OCI-LY3 (cell line): Measurements from ENCODE around the gene CRABP1.

ENCODE experiments used
- CTCF ChIP-seq: fragments of 200-600, 300-600 bp; sonication (generic); IDR thresholded peaks from 2 replicates; pipeline ENCODE4 v1.5.1; 2014; ENCODE audit warnings: antibody characterized with exemption, low read length, low read depth
- EZH2phosphoT487 ChIP-seq: fragments of 200-600 bp; shearing (Covaris generic); IDR thresholded peaks from 2 replicates; pipeline ENCODE4 v1.6.1; 2018; ENCODE audit warnings: antibody characterized with exemption, mixed run types, low read depth

DNA sequence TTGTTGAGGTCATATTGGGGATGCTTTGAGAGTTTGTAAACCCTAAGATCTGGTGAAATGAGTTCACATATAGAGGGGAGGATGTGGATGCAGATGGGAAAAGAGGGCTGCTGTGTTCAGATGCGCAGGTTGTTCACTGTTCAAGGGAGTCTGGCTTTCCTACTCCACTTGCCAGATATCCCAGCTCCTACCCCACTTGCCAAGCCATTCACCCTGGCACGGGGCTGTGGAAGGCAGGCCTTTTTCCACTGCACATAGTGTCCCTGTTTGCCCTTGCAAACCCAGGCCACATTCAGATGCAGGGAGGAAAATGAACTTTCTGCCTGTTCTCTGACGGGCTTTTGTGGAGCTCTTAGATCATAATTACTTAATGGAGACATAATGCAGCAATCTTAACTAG is 29.0 kb downstream of the CRABP1 start:
- TF ChIP-seq CTCF (no peak), EZH2phosphoT487 (no peak)
